HG03025 (cell line): ENCODE measurements around the gene TCEAL3.
A peak's percentile ranks its signal among the peaks of the same experiment; 100 is the strongest.
"Not testable (repeated sequence)": the region's sequence is repeated elsewhere in the genome, so short reads cannot be mapped to it uniquely, and the experiment has no call there.

ENCODE experiments used
- ATAC-seq: cut with Tn5 transposase; IDR thresholded peaks from one replicate; pipeline ENCODE4 v1.9.1; 2021; ENCODE audit warnings: mild to moderate bottlenecking, moderate library complexity; ENCODE audit not compliant: unreplicated experiment, low FRiP score

Gene TCEAL3, protein sequence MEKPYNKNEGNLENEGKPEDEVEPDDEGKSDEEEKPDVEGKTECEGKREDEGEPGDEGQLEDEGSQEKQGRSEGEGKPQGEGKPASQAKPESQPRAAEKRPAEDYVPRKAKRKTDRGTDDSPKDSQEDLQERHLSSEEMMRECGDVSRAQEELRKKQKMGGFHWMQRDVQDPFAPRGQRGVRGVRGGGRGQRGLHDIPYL

DNA sequence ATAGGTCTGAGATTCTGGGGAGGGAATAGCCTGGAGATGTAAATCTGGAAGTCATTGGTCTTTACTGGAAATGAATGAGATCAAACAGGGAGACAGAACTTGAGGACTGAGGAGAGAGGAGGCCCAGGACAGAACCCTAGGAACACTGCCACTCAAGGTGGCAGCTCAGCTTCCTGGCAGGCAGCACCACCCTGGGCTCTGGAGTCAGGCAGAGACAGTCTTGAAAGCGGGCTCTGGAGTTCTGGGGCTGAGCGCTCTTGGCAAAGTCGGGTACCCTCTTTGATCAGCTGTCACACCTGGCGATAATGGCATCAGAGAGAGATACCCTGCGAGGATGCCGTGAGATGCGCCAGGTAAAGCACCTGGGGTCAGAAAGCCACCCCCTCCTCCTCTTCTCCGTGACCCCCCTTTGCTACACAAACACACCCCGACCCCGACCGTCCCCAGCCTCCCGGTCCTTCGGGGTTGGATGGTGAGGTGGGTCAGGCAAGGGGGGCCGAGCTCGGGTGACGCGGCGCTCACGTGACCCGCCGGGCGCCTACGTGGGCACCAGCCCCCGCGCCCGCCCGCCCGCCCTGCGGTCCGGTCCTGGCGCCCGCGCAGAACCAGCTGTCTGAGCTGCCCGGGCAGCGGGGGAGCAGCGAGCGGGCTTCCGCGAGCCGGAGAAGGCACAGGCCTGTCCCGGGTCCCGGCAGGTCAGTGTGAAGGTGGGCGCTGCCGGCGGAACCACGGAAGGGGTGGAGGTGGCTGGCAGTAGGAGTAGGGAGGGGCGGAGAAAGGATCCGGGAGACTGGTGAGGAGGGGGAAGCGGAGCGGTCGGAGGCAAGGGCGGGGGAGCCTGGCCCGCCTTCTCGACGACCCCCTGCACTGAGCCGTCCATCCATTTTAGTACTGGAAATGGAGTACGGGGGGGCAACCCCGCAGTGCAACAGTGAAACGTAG lies at the start of gene TCEAL3:
TSS of gene TCEAL3 (plus strand) at position 600 of the 942 bp plus-strand sequence. CDS start 1,102 bp downstream, outside the sequence.
- ATAC-seq: peak; percentile 65

DNA sequence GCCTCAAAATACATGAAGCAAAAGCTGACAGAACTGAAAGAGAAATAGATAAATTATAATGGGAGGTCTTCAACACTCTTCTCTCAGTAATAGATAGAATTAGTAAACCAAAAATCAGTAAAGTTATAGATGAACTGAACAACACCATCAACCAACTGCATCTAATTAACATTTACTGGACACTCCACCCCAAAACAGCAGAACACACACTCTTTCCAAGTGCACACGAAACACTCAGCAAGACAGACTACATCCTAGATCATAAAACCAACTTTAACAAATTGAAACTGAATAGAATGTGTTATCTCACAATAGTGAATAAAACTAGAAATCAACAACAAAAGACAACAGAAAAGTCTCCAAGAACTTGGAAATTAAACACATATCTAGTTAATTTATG lies 47.5 kb upstream of the TCEAL3 start:
- ATAC-seq: no peak

DNA sequence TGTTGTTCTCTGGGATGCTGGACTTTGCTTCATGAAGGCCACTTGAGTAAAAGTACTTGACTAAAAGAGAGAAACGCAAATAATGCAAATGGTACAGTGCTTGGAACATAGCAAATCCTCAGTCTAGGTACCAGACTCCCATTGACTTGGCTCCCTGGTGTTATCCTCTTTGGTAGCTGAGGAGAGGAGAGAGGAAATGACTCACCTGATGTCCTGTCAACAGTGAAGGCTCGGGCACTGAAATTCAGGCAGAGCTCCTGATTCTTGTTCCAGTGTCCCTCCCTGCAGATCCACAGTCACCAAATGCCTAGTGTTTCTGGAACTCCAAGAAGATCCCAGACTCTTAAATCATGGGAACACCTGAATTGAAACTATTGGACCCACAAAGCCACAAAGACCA lies 45.0 kb upstream of the TCEAL3 start:
- ATAC-seq: no peak

DNA sequence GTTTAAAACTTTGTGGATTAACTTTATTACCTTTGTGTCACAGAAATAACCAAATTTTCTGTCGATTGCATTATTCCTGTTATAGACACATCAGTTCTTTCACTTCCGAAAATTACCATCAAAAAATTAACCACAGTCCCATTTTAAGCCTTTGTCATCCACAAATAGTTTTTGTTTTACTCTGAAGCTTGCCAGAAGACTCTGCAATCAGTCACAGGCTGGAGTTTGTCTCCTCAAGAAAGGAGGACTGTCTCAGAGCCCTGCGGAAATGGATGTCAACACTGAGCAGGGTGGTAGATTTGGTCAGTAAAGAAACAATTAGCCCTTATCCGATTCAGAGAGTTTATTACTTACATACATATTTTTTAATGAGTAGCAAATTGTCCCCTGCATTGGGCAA lies 42.6 kb upstream of the TCEAL3 start:
- peak; percentile 61 for ATAC-seq

DNA sequence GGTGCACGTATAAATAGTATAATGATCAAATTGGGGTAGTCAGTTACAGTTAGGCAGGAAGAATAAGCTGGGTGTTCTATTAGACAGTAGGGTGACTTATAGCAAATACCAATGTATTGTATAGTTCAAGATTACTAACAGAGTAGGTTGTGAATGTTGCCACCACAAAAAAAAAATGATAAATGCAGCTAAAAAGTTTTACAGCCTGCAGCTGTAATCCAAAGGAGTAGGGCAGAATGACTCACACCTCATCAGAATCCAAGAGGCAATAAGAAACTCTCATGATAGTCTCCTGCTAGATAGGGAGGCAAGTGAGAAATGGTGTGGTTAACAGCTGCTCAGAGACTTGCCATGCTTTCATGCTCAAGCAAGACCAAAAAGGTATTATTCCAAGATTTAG lies 42.0 kb upstream of the TCEAL3 start:
- no peak for ATAC-seq

DNA sequence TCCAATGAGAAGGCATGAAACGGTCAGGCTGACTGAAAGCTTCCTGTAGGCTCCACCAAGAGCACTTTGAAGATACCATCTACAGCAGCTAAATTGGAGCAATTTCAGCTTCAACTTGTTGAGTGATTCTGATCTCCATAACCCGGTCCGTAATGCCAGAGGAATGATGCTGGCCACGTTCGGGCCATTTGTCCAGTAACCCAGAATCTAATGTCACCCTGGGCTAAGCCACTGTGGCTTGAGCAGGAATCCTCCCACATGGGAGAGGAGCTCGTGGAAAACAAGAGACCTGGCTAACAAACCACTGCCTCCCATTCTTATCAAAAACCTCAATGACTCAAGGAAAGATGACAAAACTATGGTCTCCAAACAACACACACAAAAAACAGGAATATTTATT lies 36.6 kb upstream of the TCEAL3 start:
- ATAC-seq: no peak

DNA sequence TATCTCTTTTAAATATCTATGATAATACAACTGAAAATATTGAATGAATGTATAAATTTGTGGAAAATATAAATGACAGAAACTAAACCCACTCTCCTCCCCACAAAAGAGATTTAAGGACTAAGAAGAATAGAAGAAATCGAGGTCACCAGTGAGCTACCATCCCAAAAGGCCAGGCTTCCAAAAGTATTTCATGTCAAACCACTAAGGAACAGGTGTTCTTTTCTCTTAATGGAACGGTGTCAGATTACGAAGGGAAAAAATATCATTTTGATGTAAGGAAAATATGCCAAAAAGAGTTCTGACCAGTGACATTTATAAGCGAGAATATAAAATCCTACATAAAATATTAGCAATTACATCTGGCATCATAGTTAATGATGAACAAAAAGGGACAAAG lies 36.0 kb upstream of the TCEAL3 start:
- ATAC-seq: no peak

DNA sequence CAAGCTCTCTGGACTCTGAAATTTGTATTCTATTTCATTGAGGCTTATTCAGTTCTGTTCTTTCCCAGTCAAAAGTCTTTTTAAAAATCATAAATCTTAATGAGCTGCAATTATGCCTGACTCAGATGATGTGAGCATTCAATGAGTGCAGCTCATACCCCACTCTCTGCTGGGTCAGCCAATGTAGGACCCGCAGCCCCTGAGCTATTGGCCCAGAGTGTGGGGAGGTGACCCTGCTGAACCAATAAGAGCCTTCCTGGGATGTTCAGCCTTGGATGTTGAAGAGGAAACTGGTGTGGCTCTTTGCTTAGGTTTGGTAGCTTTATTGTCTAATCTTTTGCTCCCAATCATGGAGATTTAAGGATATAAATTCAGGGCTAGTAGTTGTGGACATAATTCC lies 34.6 kb upstream of the TCEAL3 start:
- no peak for ATAC-seq

DNA sequence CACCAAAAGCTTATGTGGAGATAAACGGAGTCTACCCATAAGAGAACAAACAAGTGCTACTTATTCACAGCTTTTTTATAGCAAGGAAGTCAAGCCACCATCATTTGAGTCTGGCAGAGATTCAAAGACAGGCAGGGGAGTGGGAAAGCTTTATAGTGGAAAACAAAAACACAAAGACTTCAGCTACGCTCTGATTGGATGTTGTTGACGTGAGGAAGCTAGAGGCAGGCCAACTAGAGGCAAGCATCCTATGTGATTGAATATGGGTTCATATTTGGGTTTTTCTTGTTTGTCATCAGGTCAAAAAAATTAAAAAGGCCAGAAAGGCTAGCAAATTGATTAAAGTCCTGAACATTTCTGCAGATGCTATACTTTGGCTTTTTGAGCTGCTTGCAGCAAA lies 23.2 kb upstream of the TCEAL3 start:
- no peak for ATAC-seq

DNA sequence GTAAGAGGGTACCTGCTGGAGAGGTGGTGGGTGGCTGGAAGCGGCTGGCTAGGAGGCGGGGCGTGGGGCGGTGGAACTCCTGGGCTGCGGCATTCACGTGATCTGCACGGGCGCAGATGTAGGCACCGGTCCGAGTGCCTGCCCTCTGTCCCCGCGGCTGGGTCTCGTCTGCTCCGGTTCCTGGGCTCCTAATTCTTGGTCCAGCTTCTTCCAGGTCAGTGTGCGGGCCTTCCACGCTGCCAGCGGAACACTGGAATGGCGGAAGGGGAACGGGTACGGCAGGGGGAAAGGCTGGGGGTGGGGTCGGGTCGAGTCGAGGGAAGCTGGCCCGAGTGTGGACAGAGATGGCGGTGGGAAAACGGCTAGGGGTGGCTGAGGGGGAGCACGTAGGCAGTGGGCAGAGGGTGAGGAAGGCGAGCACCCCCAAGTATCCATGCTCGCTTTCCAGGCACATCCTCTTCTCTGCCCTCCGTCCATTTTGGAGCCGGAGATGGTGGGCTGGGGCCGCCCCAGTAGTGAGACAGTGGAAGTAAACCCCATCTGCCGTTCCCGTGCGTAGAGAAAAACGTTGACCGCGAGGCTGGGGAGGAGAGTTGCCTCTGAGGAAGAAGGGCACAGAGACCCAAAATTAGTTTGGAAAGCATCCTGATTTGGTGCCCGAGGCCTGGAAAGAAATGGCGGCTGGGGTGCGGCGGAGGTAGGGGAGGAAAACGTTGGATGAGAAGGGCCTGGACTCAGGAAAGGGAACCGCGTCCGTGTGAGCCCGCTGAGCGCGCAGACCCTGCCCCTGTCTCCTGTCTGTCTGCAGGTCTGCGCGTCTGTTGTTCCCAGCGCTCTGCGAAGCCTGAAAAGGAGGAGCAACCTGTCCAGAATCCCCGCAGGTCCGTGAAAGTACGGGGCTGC lies 22.1 kb upstream of the TCEAL3 start, which contains the start of gene TCEAL4:
TSS of gene TCEAL4 (plus strand) at position 105 of the 903 bp plus-strand sequence. CDS start 1,161 bp downstream, outside the sequence.
- peak; percentile 77 for ATAC-seq

DNA sequence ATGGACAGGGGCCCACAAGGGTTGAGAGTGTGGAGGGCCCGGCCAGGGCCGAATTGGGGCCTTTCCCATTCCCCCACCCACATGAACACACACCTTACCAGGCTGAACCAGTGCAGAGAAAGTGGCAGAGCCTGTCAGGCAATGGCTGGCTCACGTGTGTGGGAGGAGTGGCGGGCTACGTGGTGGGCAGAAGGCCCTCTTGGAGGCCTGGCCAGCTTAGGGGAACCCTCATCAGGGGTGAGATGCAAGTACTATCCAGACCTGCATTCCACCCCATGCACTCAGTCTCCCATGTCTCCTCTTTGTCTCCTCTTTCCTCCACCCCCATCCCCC lies 21.5 kb upstream of the TCEAL3 start:
- ATAC-seq: peak; percentile 33

DNA sequence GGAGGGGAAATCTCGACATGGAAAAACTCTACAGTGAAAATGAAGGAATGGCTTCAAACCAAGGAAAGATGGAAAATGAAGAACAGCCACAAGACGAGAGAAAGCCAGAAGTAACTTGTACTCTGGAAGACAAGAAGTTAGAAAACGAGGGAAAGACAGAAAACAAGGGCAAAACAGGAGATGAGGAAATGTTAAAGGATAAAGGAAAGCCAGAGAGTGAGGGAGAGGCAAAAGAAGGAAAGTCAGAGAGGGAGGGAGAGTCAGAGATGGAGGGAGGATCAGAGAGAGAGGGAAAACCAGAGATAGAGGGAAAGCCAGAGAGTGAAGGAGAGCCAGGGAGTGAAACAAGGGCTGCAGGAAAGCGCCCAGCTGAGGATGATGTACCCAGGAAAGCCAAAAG lies 21.1 kb upstream of the TCEAL3 start:
- no peak for ATAC-seq

DNA sequence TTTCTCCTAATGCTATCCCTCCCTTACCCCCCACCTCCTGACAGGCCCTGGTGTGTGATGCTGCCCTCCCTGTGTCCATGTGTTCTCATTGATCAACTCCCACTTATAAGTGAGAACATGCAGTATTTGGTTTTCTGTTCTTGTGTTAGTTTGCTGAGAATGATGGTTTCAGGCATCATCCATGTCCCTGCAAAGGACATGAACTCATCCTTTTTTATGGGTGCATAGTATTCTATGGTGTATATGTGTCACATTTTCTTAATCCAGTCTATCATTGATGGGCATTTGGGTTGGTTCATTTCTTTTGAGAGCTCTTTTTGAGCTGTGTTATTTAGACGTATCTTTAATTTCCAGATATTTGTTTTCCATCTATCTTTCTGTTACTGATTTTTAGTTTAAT lies 15.5 kb upstream of the TCEAL3 start:
- ATAC-seq: not testable (repeated sequence)

DNA sequence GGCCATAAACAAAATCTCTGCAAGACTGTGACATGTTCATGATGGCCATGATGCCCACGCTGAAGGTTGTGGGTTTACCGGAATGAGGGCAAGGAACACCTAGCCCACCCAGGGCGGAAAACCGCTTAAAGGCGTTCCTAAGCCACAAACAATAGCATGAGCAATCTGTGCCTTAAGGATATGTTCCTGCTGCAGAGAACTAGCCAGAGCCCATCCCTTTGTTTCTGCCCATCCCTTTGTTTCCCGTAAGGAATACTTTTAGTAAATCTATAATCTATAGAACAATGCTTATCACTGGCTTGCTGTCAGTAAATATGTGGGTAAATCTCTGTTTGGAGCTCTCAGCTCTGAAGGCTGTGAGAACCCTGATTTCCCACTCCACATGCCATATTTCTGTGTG lies 12.6 kb upstream of the TCEAL3 start:
- not testable (repeated sequence) for ATAC-seq

DNA sequence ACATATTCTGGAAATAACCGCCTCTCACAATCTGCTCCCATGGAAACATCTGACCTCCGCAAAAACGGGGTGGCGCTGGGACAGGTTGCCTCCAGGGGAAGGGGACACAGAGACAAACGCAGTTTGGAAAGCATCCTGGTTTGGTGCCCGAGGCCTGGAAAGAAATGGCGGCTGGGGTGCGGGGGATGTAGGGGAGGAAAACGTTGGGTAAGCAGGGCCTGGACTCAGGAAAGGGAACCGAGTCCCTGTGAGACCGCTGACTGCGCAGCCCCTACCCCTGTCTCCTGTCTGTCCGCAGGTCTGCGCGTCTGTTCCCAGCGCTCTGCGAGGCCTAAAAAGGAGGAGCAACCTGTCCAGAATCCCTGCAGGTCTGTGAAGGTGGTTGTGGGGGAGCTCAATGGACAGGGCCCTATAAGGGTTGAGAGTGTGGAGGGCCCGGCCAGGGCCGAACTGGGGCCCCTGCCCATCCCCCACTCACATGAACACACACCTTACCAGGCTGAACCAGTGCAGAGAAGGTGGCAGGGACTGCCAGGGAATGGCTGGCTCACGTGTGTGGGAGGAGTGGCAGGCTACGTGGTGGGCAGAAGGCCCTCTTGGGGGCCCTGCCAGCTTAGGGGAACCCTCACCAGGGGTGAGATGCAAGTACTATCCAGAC lies 672 bp downstream of the TCEAL3 start:
- ATAC-seq: no peak

DNA sequence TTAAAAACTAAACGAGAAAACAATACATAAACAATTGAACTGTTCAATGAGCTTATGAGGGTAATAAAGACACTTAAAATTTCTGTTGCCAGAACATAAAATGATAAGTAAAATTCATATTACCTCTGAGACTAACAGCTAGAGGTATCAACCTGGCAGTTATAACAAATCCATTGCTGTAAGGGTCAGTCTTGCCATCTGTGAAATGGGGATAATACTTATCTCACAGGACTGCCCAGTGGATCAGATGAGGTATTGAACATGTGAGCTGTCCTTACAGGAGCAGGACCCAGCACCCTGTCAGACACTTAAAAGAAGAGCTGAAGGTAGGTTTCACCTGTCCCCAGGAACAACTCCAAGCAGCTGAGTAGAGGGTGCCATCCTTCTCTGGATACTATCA lies 2.5 kb downstream of the TCEAL3 start:
- ATAC-seq: no peak

DNA sequence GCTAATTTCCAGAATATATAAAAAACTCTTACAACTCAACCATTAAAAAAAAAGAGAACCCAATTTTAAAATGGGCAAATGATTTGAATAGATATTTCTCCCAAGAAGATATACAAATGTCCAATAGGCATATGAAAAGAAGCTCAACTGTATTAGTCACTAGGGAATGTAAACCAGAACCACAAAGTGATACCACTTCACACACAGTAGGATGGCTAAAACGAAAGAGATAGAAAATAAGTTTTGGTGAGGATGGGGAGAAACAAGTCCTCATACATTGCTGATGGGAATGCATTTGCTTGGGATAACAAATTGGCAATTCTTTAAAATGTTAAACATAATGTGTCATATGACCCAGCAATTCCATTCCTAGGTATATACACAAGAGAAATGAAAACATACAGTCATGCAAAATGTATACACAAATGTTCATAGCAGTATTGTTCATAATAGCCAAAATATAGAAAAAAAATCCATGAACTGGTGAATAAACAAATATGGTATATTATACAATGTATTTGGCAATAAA lies 5.7 kb downstream of the TCEAL3 start:
- no peak for ATAC-seq

DNA sequence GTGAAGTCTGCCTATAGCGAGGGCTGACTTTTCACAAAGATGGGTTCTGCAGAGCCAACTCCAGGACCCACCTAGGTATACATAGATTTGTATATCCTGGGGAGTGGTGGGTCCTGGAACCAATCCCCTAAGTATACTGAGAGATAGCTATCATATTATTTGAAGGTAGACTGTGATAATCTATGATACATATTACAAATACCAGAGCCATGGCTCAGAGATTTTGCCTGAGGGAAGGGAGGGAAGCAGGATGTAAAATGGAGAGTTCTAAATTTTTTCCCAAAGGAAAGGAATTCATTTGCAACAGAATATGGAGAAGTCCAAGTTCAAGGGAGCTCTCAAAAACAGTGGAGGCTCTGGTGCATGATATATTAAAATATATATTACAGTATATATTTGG lies 7.2 kb downstream of the TCEAL3 start:
- ATAC-seq: no peak

DNA sequence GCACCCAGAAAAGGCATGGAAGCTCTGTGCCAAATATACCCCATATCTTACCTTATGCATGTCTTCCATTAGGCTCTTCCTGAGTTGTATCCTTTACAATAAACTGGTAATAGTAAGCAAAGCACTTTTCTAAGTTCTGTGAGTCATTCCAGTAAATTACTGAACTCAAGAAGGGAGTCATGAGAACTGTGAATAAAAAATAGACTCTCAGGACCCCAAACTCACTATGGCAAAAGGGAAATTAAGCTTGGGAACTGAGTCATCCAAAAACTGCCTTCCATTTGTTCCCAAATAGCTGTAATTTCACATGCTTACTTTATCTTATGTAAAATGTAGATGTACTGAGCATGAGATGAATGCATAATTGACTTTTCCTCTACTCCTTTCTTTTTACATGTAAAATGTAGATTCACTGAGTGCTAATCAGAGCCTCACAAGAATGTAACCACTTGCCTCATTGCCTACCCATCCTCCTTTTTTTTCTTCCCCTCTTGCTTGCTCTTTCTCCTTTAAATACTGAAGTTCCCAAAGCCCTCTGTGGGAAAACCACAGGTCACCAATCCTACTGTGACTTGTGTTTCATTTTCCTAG lies 8.1 kb downstream of the TCEAL3 start:
- no peak for ATAC-seq

DNA sequence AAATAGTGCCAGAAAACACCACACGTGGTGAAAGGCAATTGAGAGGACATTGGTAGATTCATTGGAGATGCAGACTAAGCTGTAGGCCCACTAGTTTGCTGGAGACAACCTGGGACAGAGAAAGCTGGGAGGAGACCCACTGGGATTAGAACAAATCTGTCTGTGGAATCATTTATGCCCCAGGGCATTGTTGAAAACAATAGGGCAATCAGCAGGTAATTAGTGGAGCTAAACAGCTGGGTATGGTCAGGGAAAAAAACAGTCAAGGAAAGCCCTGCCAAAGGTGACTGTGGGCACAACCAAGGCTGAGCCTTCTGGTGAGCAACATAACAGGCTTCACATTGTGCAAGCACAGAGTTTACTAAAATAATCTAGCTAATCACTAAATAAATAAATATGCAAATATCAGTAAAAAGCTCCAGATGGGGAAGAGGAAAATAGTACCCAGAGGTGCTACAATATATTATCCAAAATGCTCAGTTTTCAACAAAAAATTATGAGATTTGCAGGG lies 9.0 kb downstream of the TCEAL3 start:
- ATAC-seq: no peak
